HG02678 (cell line): Measurements from ENCODE around the gene ARHGEF11.

Experiments
- ATAC-seq: cut with Tn5 transposase; IDR thresholded peaks from one replicate; pipeline ENCODE4 v1.9.1; 2021; ENCODE audit warnings: mild to moderate bottlenecking, moderate library complexity; ENCODE audit not compliant: unreplicated experiment

ARHGEF11 gene

DNA sequence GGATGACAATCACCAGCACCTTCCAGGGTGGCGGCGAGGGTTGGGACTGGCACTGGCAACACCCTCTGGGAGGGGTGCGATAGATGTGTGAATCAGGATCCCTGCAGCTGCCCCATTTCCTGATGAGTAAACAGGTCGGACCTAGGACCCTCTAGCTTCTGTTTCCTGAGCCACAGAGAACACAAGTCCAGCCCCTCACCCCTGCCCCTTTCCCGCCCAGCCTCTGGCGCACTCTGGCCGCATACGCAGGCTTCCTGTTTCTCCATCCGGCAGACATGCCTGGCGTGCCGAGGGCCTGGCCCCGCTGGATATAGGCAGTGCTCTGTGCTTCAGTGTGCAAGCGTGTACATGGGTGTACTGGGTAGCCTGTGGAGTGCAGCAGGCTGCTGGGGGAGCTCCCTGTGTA, 147.4 kb downstream of the ARHGEF11 start:
- no peak for ATAC-seq

DNA sequence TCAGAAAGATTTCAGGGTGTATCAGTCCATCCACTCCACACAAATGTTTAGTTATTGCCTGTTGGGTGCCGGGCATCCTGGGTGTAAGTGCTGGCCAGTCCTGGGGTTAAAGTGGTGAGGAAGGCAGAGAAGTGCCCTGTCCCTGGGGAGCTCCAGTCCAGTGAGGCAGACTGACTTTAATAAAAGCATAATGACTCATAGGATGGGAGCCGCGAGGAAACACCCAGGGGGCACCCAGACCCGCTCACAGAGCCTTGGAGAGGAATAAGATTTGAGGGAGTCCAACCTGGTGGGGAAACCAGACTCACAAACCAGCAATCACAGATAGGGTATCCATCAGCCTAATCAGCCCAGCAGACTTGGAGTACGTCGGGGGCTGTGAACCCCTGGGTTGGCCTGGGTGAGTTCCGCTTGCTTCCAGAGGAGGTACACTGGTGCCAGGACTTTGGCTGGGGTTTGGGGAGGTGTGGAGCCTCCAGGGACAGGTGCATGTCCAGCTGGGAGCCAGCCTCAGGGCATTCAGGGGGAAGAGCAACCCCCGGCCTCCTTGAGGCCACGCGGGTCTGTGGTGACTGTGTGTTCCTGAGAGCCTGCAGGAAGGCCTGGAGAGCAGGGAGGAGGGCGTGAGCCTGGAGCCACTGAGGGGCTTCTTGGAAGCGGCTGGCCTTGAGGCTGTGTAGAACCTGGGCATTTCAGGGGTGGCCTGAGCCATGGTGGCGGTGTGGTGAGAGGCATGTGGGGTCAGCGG, 148.3 kb downstream of the ARHGEF11 start:
- ATAC-seq = no peak

DNA sequence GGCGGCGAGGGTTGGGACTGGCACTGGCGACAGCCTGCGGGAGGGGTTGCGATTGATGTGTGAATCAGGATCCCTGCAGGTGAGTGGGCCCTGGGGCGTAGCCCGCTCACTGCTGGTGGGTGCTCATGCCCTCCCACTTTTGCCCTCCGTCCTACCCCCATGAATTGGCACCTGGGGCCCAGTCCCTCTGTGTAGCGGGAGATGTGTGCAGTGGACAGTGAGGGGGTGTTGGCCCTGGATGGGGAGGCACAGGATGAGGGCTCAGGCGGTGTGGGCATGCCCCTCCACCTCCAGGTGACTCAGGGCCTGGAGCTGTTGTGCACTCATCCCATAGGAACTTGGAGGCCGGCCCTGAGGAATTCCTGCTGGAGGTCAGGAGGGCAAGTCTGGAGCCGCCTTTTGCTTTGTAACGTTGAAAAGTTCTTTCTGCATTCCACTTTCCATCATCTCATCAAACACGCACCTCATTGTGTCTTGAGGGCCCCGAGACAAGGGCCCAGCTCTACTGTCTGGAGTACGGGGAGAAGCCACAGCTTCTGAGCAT, 149.0 kb downstream of the ARHGEF11 start:
- ATAC-seq = no peak

DNA sequence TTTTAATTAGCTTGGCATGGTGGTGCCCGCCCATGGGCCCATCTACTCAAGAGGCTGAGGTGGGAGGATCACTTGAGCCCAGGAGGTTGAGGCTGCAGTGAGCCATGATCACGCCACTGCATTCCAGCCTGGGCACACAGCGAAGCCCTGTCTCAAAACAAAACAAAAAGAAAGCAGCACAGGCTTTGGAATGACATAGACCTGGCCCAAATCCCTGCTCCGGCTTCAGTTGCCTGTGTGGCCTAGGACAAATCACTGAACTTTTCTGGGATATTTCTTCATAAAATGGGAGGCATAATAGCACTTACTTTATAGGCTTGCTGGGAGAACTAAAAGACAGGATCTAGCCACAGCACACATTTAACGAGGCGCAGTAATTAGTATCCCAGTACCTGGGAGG, 149.6 kb downstream of the ARHGEF11 start:
- ATAC-seq = no peak

DNA sequence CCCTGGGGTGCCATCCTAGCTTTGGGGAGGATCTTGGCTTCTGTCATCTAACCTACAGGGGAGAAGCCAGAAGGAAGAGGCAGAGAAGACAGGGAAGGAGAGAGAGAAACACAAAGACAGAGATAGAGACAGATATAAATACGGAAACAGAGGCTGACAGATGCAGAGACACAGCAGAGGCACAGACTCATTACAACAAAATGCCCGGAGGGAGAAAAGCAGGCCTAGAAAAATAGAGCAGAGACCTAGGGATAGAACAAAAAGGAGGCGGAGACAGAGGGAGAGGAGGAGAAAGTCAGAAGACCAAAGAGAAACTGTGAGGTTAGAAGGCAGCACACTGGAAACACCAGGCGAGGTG, 150.1 kb downstream of the ARHGEF11 start:
- no peak for ATAC-seq

DNA sequence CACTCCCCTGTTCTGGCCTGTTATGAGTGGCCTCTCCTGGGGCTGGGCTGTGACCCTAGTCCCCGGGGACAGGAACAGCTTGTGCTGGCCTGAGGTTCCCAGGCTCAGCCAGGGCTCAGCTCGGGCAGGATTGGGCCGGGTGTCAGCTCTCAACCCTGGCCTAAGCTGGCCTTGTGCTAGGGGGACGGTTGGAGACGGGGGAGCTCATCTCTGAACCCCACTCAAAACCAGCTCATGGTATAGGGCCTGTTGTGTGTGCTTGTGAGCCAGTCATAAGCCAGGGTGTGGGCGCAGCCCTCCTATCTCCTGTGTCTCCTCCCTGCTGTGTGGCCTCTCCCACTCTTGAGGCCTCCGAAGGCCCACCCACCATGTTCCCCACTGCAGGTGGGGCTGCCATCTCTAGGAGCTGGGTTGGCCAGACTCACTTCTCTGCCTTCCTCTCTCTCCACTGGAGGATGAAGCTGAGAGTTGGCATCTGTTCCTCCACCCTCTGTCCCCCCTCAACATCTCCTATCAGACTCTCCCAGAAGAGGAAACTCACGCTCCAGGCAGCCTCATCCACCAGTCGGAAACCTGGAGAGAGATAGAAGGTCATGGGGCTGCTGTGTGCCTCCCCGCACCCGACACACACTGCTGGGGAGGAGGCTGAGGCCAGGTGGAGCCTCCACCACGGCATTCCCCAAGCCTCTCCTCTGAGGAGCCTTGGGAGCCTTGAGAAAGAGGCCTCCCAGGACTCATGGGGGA, 150.7 kb downstream of the ARHGEF11 start:
- no peak for ATAC-seq

DNA sequence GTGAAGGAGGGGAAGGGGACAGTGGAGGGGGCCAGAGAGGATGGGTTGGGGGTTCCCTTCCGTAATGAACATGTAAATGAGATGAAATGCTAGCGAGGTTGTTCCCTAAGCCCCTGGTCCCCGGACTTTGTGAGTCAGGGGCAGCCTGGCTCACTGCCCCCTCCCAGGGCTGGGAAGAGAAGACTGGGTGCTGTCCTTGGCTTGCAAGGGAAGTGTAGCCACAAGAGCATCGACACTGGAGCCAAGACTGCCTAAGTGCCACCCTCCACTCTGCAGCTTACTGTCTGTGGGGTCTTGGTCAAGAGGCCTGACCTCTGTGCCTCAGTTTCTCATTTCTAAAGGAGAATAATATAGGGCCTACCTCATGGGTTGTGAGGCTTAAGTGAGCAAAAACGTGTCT, 151.5 kb downstream of the ARHGEF11 start:
- no peak for ATAC-seq

DNA sequence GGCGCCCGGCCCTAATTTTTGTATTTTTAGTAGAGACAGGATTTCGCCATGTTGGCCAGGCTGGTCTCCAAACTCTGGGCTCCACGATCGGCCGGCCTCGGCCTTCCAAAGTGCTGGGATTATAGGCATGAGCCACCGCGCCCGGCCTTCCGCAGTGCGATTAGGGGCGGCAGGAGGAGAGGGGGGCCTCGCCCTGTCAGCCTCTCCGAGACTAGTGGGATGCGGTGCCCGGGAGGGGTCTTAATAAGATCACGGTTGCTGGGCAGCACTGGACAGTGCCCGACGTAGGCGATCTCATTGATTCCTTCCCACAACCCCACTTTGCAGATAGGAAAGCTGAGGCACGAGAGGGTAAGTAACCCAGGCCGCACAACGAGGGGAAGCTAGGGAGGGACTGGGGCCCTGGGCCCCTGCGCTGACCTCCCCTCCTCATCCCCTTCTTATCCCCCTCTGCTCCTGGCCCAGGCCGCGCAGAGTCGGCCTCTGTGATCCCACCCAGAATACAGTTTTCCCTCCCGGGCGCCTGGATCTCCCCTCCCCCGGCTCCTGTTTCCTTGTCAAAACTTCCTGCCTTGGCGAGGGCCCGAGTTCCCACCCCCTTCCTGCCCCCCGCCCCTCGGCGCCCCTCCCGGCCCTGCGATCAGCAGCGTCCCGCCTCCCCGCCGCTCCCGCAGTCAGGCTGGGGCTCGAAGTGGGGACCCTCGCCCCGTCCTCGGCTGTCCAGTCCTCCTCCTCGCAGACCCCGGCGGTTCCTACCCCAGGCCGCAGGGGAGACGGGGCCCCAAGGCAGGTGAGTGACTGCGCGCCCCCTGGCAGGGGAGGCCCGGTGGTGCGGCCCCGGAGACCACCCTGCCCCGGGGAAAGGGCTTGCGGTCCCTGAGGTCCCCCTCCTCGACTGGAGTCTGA, 152.2 kb downstream of the ARHGEF11 start, which contains the start of gene PEAR1:
TSS of gene PEAR1 (plus strand) at position 671 of the 906 bp plus-strand sequence. CDS start 10,209 bp downstream, outside the sequence.
- no peak for ATAC-seq

DNA sequence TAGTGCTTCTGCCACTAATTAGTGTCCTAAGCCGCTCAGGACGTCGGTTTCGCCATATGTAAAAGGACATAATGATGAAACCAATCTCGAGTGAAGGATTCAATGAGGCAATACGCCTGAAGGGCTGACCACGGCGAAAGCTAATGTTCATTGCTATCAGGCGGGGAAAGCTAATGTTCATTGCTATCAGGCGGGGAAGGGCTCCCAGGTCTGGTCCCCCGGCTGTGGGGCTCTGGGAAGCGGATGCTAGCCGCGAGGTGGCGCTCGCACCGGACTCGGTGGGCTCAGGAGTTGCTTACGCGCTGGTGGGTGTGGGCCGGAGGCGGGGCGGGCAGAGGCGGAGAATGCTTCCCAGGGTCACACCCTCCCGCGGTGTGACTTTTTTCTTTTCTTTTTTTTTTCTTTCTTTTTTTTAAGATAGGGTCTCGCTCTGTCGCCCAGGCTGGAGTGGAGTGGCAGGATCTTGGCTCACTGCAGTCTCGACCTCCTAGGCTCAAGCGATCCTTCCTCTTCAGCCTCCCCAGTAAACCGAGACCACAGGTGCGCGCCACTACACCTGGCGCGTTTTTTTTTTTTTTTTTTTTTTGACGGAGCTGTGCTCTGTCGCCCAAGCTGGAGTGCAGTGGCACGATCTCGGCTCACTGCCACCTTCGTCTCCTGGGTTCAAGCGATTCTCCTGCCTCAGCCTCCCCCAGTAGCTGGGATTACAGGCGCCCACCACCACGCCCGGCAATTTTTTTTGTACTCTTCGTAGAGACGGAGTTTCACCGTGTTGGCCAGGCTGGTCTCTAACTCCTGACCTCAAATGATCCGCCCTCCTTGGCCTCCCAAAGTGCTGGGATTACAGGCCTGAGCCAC, 153.1 kb downstream of the ARHGEF11 start:
- ATAC-seq = no peak

DNA sequence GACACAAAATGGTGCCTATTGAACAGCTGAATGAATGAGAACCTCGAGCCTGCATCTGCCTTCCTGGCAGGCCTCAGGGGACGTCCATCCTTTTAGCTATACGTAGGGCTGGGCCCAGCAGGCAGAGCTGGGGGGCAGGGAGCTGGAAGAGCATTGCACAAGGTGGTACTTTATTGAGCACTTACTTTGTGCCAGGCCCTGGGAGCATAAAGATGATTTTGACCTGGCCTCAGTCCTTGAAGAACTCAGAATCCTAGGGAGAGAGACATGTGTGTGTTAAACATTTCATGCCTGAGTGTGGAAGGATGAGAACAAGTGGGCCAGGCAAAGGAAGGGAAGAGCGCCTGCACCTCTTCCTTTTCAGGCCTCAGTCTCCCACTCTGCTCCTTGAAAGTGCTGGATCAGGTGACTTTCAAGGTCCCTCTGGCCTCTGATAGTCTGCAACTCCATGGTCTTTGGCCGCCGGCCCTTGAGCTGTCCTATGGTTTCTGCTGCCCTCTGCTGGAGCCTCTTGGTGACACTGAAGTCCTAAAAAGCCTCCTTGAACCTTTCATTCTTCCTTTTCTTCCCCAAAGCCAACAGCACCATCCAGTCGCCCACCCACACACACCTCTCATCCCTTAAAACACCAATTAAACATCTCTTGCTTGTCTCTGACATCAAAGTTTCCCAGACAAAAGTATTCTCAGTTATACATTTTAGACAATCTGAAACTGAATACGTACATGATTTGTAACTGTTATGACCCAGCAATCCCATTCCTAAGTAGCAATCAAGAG, 155.6 kb downstream of the ARHGEF11 start:
- no peak for ATAC-seq

DNA sequence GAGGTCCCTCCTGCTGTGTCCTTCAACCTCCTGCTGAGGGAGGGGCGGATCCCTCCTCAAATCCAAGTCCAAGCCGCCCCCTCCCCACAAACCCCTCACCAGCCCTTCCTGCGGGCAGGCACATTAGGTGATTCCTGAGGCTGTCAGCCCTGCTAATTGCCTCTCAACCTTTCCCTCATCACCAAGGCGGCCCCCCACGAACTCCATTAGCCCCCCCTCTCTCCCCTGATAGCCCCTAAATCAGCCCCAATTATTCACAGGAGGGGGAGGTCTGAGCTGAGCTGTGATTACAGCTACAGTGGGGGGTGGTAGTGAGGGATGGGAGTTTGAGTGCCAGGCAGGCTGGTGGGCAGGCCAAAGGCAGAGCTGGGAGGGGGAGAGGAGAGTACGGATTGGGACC, 157.8 kb downstream of the ARHGEF11 start:
- no peak for ATAC-seq

DNA sequence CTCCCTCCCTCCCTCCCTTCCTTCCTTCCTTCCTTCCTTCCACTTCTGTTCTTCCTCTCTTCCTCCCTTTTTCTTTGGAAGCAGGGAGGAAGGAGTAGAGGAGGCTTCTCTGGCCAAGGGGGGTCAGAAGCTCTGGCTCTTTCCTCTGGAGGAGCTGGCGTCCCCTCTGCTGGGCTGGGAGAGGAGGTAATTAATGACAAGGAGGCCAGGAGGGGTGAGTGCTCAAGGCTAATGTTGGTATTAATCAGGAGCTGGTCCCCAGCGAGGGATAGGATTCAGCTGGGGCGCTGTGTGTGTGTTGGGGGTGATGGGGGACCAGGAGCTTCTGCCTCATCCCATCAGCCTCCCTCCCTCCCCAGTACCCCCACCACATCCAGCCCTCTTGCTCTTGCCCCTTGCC, 158.2 kb downstream of the ARHGEF11 start:
- ATAC-seq = no peak

DNA sequence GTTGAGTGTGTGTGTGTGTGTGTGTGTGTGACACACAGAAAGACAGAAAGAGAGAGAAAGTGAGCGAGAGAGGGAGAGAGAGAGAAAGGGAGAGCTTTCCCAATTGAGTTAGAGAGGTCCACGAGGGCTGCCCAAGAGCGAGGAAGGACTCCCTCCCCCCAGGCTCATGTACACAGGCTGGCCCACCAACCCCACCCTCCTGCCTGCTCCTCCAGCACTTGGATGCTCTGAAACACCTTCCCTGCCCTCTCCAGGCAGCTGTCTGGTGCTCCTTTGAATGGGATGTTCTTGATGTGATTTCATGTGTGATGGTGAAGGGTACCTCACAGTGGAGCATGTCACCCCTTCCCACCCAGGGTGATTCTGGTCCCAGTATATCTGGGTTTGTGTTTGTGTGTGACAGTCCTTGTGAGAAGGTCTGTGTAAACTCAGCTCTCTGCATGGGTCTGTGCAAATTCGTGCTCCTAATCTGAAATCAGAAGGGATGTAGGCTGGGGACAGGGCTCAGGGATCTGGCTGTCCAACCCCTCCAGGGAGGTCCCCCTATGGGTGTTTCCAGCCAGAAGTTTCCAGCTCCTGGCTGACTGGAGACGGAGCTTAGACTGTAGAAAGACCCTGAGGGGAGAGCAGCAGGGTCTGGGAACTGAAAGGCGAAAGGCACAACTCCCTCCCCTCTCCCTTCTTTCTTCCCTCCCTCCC, 158.8 kb downstream of the ARHGEF11 start:
- ATAC-seq = no peak

DNA sequence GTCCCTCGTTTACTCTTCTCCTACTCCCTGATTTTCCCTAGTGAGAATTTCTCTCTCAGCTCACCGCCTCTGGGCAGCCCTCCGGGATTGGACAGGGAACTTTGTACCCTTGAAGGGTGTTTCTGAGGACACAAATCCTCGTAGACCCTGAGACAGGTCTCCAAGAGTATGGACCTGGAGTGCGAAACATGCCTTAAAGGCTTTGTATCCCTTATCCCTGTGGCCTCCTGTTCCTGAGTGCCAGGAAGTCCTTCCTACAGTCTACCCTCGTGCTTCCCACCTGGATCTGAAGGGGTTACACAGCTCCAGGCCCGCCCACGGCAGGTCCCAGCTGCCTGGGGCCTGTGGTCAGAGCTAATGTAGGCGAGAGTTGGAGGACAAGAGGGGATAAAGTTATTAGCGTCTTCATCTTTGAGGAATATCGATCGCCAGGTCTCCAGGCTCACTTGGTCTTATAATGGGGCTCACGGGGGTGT, 159.6 kb downstream of the ARHGEF11 start:
- no peak for ATAC-seq

DNA sequence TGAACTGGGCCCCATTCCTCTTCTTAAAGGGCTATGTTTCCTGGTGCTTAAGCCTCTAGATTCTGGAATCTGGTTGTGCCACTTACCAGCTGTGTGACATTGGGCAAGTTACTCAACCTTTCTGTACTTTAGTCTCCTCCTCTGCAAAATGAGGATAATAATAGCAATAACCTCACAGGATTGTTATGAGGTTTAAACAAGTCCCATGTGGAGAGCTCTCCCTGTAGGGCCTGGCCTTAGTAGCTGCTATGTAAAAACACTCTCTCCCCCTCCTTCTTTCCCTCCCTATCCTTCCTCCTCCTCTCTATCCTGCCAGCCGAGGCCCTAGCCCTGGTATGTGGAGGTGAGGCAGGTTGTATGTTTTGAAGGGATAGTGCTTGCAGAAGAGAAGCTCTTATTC, 160.2 kb downstream of the ARHGEF11 start:
- no peak for ATAC-seq
